ENCODE measurements around the gene C19orf12.
"Not testable (repeated sequence)": the region's sequence is repeated elsewhere in the genome, so short reads cannot be mapped to it uniquely, and the experiment has no call there.

The C19orf12 gene

DNA sequence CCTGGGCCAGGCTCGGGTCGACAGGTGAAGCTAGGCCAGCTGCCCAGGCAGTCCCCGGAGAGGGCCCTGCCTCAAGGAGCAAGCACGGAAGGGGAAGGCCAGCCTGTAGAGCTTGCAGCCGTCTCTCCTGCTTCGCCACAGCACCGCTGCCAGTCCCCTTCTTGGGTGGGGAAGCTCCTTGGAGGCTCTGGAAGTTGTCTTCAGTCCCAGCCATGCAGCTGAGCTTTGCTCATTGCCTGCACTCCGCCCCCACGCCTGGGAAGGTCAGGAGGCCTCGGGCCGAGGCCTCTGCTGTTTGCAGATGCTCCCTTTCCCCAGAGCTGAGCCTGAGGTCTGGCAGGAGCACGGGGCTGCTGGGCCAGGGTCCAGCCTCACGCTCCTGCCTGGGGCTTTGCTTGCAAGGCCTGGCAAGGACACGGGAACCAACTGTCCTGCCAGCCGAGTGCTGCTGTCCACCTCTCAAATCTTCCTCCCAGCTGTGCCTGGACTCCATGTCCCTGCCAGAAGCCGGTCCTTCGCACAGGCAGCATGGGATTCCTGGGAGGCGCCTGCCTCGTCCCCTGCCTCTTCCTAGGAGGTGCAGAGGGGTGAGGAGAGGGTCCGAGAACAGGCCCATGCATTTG lies 36.5 kb downstream of the C19orf12 start:
- DNase-seq (ENCODE audit: extremely low read depth in 1 of 2, low read depth in 1 of 2), result no peak

DNA sequence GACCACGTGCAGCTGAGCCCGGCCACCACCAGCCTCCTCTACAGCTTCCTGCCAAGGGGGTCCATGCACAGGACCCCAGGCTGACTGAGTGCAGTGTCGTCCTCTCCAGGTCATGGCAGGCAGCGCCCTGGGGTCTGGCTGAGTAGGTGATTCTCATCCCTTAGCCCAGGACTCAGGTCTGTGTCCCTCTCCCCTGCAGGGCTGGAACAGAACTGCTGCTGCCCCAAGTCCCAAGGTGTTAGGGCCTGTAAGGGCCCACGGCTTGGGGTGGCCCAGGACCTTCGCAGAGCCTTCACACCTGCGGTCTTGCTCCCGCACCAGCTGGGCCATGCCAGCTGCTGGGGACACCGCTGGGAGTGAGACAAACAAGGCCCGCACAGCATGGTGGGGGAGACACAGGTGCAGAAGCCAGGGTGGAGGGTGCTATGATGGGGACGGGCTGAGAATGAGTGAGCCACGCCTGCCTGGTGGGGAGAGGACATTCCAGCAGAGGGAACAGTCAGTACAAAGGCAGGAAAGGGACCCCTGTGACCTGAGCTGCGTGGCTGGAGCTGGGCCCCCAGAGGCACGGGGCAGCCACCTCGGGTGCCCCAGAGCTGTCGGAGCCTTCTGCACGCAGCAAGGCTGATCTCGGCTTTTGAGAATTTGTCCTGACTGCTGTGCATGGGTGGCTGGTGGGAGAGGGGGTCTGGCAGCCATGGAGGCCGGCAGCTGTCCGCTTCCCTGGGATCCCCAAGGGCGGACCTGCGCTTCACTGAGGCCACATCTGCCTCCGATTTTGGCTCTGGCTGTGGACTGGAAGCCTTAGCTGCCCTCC lies 37.9 kb downstream of the C19orf12 start:
- no peak for DNase-seq (ENCODE audit: extremely low read depth in 1 of 2, low read depth in 1 of 2)

DNA sequence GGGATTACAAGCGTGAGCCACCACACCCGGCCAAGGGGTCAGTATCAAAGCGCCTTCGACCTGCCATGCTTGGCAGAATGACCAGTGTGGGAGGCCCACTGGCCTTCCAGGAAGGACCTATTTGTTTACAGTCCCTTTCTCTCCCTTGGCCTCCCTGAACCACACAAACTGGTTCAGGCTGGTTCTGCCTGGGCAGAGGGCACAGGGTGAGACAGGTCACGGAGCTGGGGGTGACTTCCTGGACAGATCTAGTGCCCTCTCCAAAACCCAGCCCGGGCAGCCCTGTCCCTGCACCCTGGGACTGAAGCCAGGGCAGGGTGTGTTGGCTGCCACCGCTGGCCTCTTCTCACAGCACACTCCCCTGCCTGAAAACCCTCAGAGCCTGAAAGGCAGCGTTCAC lies 38.5 kb downstream of the C19orf12 start:
- no peak for DNase-seq (ENCODE audit: extremely low read depth in 1 of 2, low read depth in 1 of 2)

DNA sequence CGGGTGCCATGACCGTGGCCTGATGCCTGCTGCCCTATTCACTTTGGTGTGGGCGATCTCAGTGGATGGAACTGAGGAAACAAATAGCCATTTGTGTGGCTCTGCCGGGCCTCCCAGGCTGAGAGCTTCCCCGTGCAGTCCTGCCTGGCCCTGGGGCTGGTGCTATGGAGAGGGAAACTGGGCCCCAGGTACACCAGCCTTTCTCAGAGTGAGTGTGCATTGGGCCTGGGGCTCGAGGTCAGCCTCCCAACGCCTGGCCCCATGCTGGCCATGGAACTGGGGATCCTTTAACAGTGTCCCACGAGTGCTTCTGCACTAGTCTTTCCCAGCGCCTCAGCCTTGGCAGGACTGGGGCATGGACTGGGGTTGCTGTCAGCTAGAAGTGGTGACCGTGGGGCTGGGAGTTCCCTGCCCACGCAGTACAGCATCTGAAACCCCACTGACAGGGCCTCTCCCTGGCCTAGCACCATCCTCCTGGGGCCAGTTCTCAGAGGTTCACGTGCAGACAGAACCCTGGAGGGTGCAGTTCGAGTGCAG lies 39.3 kb downstream of the C19orf12 start:
- DNase-seq (ENCODE audit: extremely low read depth in 1 of 2, low read depth in 1 of 2), result no peak

DNA sequence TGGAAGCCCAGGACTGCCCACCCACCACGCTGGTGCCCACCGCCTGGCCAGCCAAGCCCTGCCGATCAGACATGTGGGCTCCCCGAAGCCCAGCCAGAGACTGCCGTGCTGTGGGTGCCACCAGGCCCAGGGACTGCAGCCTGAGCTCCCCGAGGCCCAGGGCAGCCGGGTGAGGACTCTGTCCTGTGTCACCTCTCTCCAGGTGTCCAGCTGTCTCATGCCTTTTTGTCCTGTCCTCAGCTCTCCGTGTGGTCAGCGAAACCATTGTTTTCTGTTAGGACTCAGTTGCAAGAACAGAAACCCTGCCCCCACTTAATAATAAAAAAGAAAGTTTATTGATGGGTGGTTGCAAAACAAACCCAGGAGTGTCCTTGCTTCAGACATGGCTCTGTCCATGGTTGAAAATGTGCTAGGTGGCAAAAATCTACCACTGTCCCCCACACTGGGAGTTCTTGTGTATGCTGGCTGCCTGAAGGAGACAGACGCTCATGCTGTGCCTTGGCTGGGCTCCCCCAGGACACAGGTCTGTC lies 39.9 kb downstream of the C19orf12 start:
- DNase-seq (ENCODE audit: extremely low read depth in 1 of 2, low read depth in 1 of 2), result no peak

DNA sequence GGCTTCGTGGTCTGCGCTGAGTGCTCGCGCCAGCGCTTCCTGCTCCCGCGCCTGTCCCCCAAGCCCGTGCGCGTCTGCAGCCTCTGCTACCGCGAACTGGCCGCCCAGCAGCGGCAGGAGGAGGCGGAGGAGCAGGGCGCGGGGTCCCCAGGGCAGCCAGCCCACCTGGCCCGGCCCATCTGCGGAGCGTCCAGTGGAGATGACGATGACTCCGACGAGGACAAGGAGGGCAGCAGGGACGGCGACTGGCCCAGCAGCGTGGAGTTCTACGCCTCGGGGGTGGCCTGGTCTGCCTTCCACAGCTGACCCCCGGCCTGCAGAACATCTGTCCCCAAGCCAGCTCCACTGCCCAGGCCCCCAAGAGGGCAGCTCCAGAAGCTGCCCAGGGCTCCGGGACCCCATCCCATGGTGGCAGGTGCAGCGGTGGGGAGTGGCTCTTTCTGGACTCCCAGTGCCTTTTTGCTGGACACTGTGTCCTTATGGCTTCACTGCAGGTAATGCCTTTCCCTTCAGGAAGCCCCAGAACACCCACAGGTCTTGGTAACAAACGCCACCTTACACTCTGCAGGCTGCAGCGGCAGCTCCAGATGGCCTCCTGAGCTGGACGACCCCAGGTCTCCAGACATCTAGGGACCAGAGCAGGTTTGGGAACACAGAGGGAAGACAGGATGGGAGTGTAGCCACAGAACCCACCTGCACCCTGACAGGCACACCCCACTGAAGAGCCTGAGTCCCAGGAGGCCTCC lies 40.5 kb downstream of the C19orf12 start:
- no peak for DNase-seq (ENCODE audit: extremely low read depth in 1 of 2, low read depth in 1 of 2)

DNA sequence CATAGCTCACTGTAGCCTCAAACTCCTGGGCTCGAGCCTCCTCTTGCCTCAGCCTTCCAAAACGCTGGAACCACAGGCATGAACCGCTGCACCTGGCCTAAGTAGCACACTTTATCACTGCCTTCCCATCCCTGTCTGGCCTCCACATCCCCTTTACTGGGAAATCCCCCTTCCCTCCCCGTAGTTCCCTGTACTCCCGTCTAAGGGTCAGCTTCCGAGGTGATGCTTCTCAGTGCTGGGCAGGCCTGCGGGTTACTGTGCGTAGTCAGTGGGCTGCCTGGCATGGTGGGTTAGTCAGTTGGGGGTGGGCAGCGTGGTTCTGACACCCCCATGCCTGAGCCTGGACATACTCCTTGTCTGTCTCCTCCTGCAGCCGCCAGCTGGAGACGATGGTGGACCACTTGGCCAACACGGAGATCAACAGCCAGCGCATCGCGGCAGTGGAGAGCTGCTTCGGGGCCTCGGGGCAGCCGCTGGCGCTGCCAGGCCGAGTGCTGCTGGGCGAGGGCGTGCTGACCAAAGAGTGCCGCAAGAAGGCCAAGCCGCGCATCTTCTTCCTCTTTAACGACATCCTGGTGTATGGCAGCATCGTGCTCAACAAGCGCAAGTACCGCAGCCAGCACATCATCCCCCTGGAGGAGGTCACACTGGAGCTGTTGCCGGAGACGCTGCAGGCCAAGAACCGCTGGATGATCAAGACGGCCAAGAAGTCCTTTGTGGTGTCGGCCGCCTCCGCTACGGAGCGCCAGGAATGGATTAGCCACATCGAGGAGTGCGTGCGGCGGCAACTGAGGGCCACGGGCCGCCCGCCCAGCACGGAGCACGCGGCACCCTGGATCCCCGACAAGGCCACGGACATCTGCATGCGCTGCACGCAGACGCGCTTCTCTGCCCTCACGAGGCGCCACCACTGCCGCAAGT lies 41.4 kb downstream of the C19orf12 start:
- no peak for DNase-seq (ENCODE audit: extremely low read depth in 1 of 2, low read depth in 1 of 2)

DNA sequence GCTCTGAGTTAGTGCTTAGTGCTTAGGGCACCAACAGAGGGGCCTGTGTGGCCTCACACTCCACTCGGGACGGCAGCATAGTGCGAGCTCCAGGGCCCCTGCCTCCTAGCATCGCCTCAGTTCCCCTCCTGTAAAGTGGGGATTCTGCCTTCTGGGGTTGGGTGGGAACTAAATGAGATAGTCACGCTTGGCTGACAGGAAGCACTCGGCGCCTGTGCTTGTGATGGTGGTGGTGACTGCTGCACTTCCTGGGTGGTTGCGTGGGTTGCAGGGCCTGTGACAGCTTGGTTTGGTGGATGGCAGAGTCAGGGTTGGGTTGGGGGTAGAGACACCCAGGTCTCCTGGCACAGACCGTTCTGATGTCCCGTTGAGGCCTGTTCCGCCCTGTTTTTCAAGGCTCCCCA lies 42.1 kb downstream of the C19orf12 start:
- peak; percentile 64 to 88 for DNase-seq (ENCODE audit: extremely low read depth in 1 of 2, low read depth in 1 of 2)

DNA sequence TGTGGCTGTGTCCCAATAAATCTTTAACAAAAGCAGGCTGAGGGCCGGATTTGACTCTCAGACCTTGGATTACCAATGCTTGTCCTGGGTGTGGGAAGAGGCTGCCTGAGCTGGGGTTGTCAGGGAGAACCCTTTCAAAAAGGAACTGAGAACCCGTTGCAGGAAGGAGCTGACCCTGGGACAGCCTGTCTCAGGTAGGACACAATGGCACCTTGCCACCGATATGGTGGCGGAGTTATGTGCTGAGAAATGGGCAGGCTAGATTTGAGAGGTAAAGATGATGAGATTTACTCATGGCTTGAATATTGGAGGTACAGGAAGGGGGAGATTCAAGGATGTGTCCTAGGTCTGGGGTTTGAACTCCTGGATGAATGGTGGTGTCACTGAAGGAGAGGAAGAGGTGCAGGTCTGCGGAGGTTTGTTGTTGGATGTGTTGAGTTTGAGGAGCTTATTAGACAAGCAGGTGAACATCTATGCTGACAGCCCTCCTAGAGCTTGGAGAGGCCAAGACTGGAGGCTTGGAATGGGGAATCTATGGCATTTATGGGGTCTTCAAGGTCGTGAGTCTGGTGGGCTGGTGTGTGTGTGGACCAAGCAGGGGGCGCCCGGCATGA lies 42.6 kb downstream of the C19orf12 start:
- DNase-seq (ENCODE audit: extremely low read depth in 1 of 2, low read depth in 1 of 2), result no peak

DNA sequence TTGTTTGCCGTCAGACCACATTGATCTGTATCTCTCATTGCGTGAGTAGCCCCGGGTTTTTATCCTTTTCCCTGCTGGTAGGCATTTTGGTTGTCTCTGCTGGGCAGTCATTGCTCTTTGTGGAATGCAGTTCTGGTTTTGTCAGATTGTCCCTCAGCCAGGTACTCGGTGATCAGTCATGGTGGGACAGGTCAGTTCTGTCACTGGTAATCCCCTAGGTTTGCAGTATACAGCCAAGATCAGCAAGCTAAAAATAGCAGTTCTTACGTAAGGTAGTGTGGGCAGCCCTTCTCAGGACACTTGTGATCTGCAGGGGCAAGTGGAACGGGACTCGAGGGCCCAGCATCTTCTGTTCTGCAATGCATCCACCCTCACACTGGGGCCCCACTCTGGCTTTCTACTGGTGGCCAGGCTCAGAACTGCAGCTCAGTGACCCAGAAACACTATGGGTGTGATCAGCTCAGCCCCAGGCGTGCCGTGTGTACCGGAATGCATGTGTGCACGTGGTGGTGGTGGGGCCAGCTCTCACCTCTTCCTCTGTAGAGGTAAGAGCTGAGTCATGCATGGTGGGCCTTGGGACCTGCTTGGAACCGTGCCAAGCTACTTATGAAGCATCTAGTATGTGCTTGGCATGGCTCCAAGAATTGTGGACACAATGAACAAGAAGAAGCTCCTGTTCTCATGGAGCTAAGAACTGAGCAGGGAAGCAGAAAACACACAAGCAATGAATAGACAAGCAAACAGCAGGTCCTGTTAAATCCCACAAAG lies 43.5 kb downstream of the C19orf12 start:
- DNase-seq (ENCODE audit: extremely low read depth in 1 of 2, low read depth in 1 of 2), result peak; percentile 67 to 93

DNA sequence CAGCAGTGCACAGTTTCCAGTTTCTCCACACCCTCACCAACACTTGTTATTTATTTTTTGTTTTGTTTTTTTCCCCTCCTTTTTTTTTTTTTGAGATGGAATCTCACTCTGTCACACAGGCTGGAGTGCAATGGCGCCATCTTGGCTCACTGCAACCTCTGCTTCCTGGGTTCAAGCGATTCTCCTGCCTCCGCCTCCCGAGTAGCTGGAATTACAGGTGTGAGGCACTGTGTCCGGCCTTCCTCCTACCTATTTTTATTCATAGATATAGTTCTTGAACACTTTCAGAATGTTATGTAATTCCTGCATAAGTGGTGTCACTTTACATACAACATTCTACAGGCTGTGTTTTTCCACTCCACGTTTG lies 44.1 kb downstream of the C19orf12 start:
- DNase-seq (ENCODE audit: extremely low read depth in 1 of 2, low read depth in 1 of 2), result not testable (repeated sequence)

DNA sequence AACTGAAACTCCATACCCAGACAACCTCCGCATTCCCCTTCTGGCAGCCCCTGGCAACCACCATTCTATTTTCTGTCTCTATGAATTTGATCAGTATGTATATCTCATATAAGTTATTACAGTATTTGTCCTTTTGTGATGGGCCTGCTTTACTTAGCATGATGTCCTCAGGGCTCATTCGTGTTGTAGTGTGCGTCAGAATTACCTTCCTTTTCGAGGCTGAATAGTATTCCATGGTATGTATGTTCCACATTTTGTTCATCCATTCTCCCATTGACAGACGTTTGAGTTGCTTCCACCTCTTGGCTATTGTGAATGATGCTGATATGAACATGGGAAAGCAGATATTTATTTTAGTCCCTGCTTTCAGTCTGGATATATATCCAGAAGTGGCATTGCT lies 44.8 kb downstream of the C19orf12 start:
- no peak for DNase-seq (ENCODE audit: extremely low read depth in 1 of 2, low read depth in 1 of 2)

DNA sequence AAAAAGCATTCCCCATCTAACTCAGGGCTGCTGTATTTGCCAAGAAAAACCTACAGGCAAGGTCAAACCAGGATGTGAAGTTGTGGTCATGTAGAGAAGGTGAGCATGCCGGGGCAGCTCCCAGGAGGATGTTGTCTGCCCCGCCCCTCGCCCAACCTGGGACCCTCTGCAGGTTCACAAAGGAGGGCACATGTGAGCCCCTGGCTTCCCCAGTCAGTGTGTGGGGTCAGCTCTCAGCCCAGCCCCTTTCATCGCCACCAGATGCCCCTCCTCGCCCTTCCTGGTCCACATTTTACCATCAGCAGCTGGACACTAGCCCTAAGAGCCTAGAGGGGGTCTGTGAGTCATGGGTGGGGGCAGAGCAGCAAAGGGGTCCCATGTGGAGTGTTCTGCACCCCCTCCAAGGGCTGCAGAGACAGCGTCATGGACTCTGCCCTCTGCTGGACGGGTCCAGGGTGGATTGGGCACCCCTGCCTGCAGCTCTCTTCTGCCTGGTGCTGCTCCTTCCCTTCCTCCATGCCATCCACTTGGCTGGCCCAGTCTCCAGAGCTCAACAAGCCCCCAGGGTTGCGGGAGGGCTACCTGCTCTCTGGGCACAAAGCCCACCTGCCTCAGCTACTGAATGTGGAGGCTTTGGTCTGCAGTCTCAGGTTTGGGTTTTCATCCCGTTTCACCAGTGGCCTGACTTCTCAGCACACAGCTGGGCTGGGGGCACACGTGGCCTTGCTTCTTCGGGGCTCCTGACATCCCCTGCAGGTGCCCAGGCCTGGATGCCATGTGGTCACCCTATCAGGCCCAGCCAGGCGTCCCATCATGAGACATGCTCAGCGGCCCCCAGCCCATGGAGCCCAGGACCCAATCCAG lies 46.1 kb downstream of the C19orf12 start:
- DNase-seq (ENCODE audit: extremely low read depth in 1 of 2, low read depth in 1 of 2), result no peak

DNA sequence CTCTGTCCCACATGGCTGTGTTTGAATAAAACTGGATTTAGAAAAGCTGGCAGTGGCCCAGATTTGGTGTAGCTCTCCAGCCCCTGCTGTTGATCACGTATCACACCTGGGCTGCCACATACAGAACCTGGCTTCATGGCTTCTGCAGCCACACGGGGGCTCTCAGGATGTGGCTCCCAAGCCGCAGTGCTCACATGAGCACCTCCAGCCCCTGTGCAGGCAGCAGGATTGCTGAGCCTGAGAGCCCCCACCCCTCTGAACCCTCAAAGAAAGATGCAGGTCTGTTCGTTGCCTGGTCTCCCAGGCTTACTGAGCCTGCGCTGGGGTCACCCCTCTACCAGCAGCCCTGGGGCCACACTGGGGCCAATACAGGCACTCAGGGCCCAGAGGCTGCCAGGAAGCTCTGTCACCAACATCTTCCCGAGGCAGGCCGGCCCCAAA lies 47.1 kb downstream of the C19orf12 start:
- DNase-seq (ENCODE audit: extremely low read depth in 1 of 2, low read depth in 1 of 2), result no peak

DNA sequence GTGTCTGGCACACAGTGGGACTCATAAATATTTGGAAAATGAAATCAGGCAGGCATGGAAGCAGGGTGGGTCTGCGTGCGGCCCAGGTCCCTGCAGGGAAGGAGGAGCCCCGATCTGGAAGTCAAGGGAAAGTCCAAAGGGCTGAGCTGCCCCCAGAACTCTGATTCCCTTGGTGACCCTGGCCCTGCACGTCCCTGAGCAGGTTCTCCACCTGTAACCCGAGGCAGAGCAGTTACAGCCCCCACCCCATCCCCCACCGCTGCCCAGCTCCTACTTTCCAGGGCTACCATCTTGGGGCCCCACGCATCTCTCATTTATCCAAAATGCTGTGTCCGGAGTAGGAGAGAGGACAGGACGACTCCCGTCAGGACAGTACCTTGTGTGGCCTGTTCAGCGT lies 47.7 kb downstream of the C19orf12 start:
- no peak for DNase-seq (ENCODE audit: extremely low read depth in 1 of 2, low read depth in 1 of 2)

DNA sequence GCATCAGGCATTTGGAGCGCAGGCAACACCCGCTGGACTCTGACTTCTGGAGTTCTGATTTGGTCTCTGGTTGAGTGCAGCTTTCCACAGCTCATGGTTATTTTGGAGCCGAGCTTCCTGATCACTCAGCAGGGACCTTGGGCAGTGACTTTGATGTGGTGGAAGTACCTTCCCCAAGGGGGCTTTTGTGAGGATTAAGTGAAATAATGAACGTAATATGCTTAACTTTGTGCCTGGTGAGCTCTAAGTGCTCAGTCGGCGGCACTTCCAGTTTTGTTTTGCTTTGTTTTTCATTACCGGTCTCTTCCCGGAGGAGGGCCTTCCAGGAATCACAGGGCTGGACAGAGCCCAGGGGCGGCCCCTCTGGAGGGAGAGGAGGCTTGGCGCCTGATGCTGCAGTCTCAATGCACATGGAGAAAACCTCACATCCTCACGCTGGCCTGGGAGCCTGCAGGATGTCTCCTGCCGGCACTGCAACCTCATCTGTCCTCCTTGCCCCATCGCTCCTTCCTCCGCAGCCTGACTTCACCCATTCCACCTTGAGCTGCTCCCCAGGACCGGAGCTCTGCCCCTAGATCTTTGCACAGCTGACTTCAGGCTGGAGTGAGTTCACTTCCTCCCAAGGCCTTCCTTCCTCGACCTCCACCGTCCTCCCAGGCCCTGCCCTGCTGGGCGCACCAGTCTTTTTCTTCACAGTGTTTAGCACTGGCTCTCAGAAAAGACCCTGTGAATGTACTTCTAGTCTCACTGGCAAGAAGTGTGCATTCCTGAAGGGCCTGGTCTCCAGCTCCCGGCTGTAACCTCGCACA lies 48.3 kb downstream of the C19orf12 start:
- DNase-seq (ENCODE audit: extremely low read depth in 1 of 2, low read depth in 1 of 2), result no peak

DNA sequence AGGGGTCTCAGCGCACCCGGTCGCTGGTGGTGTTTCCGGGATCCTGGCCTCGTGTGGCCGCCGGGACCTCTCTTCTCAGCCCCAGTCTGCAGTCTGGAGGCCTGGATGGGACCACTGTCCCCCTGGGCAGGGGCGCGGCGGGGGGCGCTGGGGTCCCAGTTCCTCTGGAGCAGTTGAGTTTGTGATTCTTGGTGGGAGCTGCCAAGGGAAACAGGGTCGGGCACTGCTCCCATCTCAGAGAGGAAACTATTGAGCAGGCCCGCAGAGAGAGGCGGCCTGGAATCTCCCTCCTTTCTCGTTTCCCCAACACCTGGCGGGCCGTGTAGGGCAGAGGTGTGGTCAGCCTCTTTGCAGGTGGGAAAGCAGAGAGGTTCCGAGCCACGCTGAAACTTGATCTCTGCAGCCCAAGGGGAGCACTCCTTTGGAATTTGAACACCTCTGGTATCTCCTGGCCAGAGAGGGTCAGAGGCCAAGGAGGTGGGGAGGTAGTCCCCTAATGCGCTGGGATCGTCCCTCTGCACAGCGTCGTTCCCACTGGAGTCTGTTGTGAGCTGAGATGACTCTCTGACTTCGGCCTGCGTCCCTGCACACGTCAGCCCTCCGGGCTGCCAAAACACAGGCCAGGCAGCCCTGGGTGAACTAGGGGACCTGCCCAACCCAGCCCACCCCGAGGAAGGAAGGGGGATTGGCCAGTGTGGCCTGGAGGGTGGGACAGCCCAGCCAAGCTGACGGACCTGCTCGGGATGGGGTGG lies 49.1 kb downstream of the C19orf12 start:
- no peak for DNase-seq (ENCODE audit: extremely low read depth in 1 of 2, low read depth in 1 of 2)
